ENCODE measurements around the gene PRKCE.

The PRKCE gene

DNA sequence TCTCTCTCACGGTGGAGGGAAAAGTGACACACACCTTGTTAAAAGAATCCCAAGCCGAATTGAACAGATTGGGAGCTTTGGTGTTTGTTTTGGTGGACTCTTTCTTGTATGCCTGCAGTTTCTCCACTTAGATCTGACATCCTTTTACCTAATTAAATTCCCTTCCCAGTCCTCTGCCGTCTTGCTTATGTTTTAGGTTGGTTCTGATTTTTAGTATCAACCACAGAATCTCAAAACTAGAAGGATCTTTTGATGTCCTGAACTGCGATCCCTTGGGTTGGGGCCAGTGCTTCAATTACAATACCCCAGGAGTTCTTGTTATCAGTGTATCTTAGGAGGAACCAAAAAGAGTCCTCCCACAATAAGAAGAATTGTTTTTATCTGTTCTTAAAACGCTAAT lies 112.3 kb downstream of the PRKCE start:
- DNase-seq (ENCODE audit: low spot score), result no peak
- ChIA-PET CTCF (no interaction called here), POLR2A (ENCODE audit: low non-redundant PET) (no interaction called here)
- TF ChIP-seq, protein P1, sequence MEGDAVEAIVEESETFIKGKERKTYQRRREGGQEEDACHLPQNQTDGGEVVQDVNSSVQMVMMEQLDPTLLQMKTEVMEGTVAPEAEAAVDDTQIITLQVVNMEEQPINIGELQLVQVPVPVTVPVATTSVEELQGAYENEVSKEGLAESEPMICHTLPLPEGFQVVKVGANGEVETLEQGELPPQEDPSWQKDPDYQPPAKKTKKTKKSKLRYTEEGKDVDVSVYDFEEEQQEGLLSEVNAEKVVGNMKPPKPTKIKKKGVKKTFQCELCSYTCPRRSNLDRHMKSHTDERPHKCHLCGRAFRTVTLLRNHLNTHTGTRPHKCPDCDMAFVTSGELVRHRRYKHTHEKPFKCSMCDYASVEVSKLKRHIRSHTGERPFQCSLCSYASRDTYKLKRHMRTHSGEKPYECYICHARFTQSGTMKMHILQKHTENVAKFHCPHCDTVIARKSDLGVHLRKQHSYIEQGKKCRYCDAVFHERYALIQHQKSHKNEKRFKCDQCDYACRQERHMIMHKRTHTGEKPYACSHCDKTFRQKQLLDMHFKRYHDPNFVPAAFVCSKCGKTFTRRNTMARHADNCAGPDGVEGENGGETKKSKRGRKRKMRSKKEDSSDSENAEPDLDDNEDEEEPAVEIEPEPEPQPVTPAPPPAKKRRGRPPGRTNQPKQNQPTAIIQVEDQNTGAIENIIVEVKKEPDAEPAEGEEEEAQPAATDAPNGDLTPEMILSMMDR (conservative IDR thresholded peaks at IDR 0.05; ENCODE audit: low read depth), result no peak
- H3K27ac ChIP-seq, result no peak overlapping the region

DNA sequence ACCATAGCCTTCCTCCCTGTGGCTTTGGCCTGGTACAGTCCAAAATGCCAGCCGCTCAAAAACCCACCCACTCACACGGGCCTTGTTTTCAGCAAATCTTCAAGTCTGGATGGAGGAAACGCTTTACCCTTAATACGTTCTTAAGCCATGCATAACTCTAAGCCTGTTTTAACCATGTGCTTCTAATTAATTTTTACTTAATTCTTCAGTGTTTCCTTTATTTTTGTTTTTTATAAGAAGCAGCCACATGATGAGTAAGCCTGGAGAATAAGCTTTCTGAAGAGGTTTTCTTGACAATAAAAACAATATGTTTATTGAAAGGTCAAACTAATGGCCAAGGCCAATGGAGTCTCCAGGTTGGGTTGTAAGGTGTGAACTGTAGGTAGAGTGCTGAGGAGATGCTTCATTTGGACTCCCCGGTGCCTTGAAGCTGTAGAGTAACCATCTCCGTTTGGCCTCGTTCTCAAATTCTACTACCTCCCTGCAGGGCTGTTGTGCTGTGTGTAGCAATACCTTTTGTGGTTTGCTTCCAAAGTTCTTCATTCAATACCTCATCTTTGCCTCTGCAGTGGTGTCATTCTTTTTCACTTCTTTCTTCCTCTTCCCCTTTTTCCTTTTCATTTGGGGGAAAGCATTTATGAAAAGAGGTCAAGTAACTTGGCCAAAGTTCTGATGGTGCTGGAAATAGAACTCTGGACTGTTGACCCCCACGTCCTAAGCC lies 113.7 kb downstream of the PRKCE start:
- TF ChIP-seq, protein P1 (conservative IDR thresholded peaks at IDR 0.05; ENCODE audit: low read depth), result no peak
- ChIA-PET CTCF (no interaction called here), POLR2A (ENCODE audit: low non-redundant PET) (no interaction called here)
- no peak overlapping the region for H3K27ac ChIP-seq
- no peak for DNase-seq (ENCODE audit: low spot score)

DNA sequence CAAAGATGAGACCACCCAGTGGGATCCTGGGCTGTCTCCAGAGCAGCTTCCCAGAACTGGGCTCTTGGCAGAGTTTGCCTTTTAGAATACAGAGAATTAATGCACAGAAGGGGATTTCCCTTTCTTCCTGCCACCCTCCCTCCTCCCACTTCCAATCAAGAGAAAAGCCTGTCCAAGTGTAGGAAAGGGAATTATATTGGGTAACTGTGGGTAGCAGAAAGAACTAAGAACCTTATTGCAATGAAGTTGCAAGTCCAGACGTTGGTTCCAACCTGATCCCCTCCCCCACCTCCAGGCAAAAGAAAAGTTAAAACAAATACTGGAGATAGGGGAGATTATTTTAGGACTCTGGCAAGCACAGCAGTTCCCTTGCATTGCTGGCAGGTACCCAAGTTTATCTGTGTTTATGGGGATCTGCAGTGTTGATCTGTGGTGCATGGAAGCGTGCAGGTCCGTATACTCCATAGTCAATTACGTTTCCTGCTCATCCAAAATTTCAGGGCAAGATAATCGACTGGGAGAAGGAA lies 114.3 kb downstream of the PRKCE start:
- CTCF ChIA-PET, result no interaction called here
- TF ChIP-seq, protein P1 (conservative IDR thresholded peaks at IDR 0.05; ENCODE audit: low read depth), result no peak
- no peak for DNase-seq (ENCODE audit: low spot score)
- POLR2A ChIA-PET (ENCODE audit: low non-redundant PET), result no interaction called here
- no peak overlapping the region for H3K27ac ChIP-seq

GRCh38 chr2:45768208-45768607 lies 116.7 kb downstream of the PRKCE start:
- no peak for DNase-seq (ENCODE audit: low spot score)
- TF ChIP-seq, protein P1 (conservative IDR thresholded peaks at IDR 0.05; ENCODE audit: low read depth), result no peak
- CTCF ChIA-PET, result interaction anchor here (0.6 kb wide), 1 partner anchor 115 kb away, joined by 4 read pairs; no protein-coding TSS in a partner anchor
- H3K27ac ChIP-seq, result no peak overlapping the region
- POLR2A ChIA-PET (ENCODE audit: low non-redundant PET), result no interaction called here

- CTCF ChIA-PET, result no interaction called here
- no peak for DNase-seq (ENCODE audit: low spot score)
Observed at GRCh38 chr2:45769056-45769455, 117.6 kb downstream of the PRKCE start.

GRCh38 chr2:45769854-45770576 lies 118.5 kb downstream of the PRKCE start:
- CTCF ChIA-PET, result no interaction called here
- TF ChIP-seq, protein P1 (conservative IDR thresholded peaks at IDR 0.05; ENCODE audit: low read depth), result no peak
- no peak overlapping the region for H3K27ac ChIP-seq
- POLR2A ChIA-PET (ENCODE audit: low non-redundant PET), result no interaction called here
- no peak for DNase-seq (ENCODE audit: low spot score)

More at GRCh38 chr2:45769056-45769455, 117.6 kb downstream of the PRKCE start:
- H3K27ac ChIP-seq, result no peak overlapping the region
- TF ChIP-seq, protein P1 (conservative IDR thresholded peaks at IDR 0.05; ENCODE audit: low read depth), result no peak
- POLR2A ChIA-PET (ENCODE audit: low non-redundant PET), result no interaction called here

Measured in RWPE1 (cell line).